COLO668 (cell line): ENCODE measurements around the gene VAPB.

Experiments used
- DNase-seq: peaks from one replicate; lab custom pipeline; 2025; ENCODE audit not compliant: unreplicated experiment; lab: John Stamatoyannopoulos, UW

VAPB gene

GRCh38 chr20:58377766-58378401 is 11.1 kb upstream of the VAPB start:
- DNase-seq: no peak

- no peak for DNase-seq
Observed at GRCh38 chr20:58378704-58379103, 10.3 kb upstream of the VAPB start.

GRCh38 chr20:58381627-58382026 is 7.4 kb upstream of the VAPB start:
- DNase-seq: no peak

GRCh38 chr20:58382096-58382495 is 6.9 kb upstream of the VAPB start:
- no peak for DNase-seq

- no peak for DNase-seq
Observed at GRCh38 chr20:58384821-58385220, 4.2 kb upstream of the VAPB start.

GRCh38 chr20:58388028-58388601 is 914 bp upstream of the VAPB start:
- DNase-seq: no peak

GRCh38 chr20:58389324-58389967 is 417 bp downstream of the VAPB start:
- DNase-seq: peak; percentile 70

GRCh38 chr20:58389968-58390658 is 1.1 kb downstream of the VAPB start:
- no peak for DNase-seq

- no peak for DNase-seq
Observed at GRCh38 chr20:58390659-58391035, 1.6 kb downstream of the VAPB start.

GRCh38 chr20:58392286-58392685 is 3.3 kb downstream of the VAPB start:
- no peak for DNase-seq

GRCh38 chr20:58393299-58393698 is 4.3 kb downstream of the VAPB start:
- no peak for DNase-seq

- DNase-seq: no peak
Observed at GRCh38 chr20:58394801-58395200, 5.8 kb downstream of the VAPB start.

GRCh38 chr20:58395604-58396003 is 6.6 kb downstream of the VAPB start:
- DNase-seq: no peak

- DNase-seq: no peak
Observed at GRCh38 chr20:58397429-58397828, 8.4 kb downstream of the VAPB start.

GRCh38 chr20:58398254-58398653 is 9.2 kb downstream of the VAPB start:
- DNase-seq: no peak

GRCh38 chr20:58399926-58400325 is 10.9 kb downstream of the VAPB start:
- DNase-seq: no peak

- no peak for DNase-seq
Observed at GRCh38 chr20:58401162-58401561, 12.1 kb downstream of the VAPB start.

GRCh38 chr20:58402305-58402704 is 13.3 kb downstream of the VAPB start:
- DNase-seq: no peak

- DNase-seq: no peak
Observed at GRCh38 chr20:58402827-58403226, 13.8 kb downstream of the VAPB start.

- DNase-seq: no peak
Observed at GRCh38 chr20:58403272-58403671, 14.2 kb downstream of the VAPB start.

- no peak for DNase-seq
Observed at GRCh38 chr20:58405504-58406291, 16.7 kb downstream of the VAPB start.
